Hypothalamus (tissue), 51 donors: ENCODE results near the gene ACE2.
A peak's percentile ranks its signal among the peaks of the same experiment; 100 is the strongest.

Experiments
- DNase-seq, 51 donors: peaks; one replicate each; lab custom pipeline; 2025; lab: John Stamatoyannopoulos, UW

The ACE2 gene

GRCh38 chrX:15579778-15580747 lies 20.7 kb downstream of the ACE2 start:
- peak in 1 of 51 donors; percentile 0 for DNase-seq

GRCh38 chrX:15576019-15576418 lies 24.7 kb downstream of the ACE2 start:
- DNase-seq: no peak

- DNase-seq: no peak
Measured at GRCh38 chrX:15574017-15574416, 26.7 kb downstream of the ACE2 start.

- no peak for DNase-seq
Measured at GRCh38 chrX:15570145-15570544, 30.6 kb downstream of the ACE2 start.

- no peak for DNase-seq
Measured at GRCh38 chrX:15567886-15568616, 32.7 kb downstream of the ACE2 start.

- DNase-seq: no peak
Measured at GRCh38 chrX:15567267-15567666, 33.5 kb downstream of the ACE2 start.

GRCh38 chrX:15566244-15566643 lies 34.5 kb downstream of the ACE2 start:
- no peak for DNase-seq

GRCh38 chrX:15564981-15565579 lies 35.7 kb downstream of the ACE2 start:
- peak in 35 of 51 donors; percentile 0 to 43 (median 10) for DNase-seq

- no peak for DNase-seq
Measured at GRCh38 chrX:15563056-15563455, 37.7 kb downstream of the ACE2 start.

- DNase-seq: no peak
Measured at GRCh38 chrX:15560924-15561323, 39.8 kb downstream of the ACE2 start.

GRCh38 chrX:15559227-15559626 lies 41.5 kb downstream of the ACE2 start:
- DNase-seq: no peak

GRCh38 chrX:15549189-15550012 lies 51.4 kb downstream of the ACE2 start:
- no peak for DNase-seq

GRCh38 chrX:15547356-15547755 lies 53.4 kb downstream of the ACE2 start:
- no peak for DNase-seq

GRCh38 chrX:15546745-15547144 lies 54.0 kb downstream of the ACE2 start:
- no peak for DNase-seq

GRCh38 chrX:15530318-15530717 lies 70.4 kb downstream of the ACE2 start:
- DNase-seq: peak in 1 of 51 donors; percentile 0

GRCh38 chrX:15529165-15529564 lies 71.6 kb downstream of the ACE2 start:
- DNase-seq: no peak

GRCh38 chrX:15525664-15526416 lies 74.9 kb downstream of the ACE2 start:
- no peak for DNase-seq

- DNase-seq: no peak
Measured at GRCh38 chrX:15524417-15524816, 76.3 kb downstream of the ACE2 start.

GRCh38 chrX:15523088-15523487 lies 77.7 kb downstream of the ACE2 start:
- DNase-seq: no peak

- no peak for DNase-seq
Measured at GRCh38 chrX:15522464-15522863, 78.3 kb downstream of the ACE2 start.
